ENCODE results near the gene ZNF467.

ZNF467 gene

DNA sequence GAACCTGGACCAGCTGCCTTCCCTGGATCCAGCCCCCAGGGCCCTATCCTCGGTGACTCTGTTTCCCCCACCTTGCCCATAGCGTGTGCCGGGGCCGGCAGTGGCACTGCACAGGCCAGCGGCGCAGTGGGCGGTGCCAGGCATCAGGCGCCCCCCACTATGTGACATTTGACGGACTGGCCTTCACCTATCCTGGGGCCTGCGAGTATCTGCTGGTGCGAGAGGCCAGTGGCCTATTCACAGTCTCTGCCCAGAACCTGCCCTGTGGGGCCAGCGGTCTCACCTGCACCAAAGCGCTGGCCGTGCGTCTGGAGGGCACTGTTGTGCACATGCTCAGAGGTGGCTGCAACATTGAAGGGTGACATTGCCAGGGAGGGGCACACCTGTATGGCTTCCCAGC lies 12.0 kb upstream of the ZNF467 start:
- DNase-seq = no peak

DNA sequence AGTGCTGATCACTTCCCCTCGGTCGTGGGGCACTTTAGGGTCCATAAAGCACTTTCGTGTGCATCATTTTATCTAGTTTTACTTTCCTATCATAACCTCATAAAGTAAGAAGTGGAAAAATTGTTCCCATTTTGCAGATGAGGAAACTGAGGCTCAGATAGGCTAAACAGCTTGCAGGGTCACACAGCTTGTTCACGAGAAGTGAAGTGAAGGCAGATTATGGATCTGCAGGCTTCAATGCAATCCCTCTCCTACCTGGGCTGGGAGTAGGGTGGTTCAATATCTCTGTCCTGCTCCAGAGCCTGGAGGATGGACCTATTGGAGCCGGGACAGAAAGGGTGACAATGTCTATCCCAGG lies 10.8 kb upstream of the ZNF467 start:
- no peak for DNase-seq

DNA sequence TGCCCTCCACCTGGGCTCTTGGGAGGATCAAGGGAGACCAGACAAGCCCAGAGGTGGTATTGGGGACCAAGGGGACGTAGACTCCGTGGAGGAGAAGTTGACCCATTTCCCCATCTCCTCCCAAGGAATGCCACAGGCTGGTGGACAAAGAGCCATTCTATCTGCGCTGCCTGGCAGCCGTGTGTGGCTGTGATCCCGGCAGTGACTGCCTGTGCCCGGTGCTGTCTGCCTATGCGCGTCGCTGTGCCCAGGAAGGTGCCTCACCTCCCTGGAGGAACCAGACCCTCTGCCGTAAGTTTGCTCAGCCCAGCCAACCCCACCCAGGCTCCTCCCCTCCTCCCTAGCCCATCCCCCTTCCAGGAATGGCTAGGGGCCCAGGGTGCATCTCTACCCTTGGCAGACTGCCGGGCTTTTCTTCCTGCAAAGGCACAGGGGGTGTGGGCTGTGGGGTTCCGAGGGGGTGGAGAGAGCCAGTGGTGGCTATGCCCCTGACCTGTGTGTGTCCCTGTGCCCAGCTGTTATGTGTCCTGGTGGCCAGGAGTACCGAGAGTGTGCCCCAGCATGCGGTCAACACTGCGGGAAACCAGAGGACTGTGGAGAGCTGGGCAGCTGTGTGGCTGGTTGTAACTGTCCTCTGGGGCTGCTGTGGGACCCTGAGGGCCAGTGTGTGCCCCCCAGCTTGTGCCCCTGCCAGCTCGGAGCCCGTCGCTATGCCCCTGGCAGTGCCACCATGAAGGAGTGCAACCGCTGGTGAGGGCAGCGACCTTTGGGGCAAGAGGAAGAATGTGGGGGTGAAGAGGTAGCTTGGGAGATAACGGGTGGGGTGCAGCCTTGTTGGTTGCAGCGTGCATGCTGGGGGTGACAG lies 10.2 kb upstream of the ZNF467 start:
- no peak for DNase-seq

DNA sequence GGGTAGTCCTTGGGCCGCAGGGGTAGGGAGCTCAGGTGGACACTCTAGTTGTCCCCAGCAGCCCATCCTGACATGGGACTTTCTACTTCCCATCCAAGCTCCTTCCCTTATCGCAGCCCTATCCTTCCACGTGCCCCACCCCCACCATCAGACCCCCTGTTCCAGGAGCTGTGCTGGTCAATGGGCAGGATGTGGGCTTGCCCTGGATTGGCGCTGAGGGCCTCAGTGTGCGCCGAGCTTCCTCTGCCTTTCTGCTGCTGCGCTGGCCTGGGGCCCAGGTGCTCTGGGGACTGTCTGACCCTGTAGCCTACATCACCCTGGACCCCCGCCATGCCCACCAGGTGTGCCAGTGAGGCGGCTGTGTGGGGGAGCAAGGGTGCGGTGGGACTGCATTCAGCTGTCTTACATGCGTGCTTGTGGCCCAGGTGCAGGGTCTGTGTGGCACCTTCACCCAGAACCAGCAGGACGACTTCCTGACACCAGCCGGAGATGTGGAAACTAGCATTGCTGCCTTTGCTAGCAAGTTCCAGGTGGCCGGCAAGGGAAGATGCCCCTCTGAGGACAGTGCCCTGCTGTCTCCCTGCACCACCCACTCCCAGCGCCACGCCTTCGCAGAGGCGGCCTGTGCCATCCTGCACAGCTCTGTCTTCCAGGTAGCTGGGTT lies 9.4 kb upstream of the ZNF467 start:
- no peak for DNase-seq

DNA sequence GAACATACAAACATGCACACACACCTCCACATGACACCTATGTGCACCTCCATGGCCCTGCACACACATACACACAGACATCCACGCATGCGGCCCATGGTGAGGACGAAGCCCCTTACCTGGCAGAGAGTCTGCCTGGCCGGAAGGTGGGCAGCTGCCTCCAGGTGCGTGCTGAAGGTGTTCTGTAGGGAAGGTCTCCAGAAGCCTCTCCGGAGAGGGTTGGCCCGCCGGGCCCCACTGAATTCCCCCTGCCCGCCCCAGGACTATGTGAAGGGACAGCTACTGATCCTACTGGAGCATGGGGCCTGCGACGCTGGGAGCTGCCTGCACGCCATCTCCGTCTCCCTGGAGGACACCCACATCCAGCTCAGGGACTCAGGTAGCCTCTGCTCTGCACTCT lies 8.5 kb upstream of the ZNF467 start:
- no peak for DNase-seq

DNA sequence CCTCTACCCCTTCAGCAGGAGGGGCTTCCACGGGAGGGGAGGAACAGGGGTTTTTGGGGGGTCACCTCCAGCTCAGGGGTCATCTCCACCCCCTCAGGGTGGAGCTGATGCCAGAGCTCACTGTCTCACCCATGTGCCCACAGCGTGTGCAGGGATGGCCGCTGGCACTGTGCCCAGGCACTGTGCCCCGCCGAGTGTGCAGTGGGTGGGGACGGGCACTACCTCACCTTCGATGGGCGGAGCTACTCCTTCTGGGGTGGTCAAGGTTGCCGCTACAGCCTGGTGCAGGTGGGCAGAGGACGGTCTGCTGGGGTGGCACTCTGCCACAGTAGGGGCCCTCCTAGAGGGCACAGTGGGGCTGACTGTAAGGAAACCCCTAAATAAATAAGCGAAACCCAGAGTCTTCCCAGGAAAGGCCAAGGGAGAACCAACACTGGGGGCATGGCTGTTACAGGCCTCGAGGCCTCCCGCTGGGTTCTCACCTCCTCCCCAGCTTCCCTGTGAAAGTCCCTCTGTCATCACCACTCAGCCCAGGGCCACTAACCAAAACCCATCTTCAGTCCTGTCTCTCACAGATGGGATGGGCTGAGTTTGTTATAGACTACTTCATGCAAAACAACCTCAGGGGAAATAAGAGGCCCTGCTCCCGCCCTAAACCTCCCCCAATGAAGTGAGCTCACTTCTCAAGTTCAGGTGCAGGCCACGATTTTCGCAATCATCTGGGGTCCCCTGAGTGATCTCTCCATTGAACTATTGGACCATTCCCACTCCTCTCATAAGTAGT lies 7.4 kb upstream of the ZNF467 start:
- no peak for DNase-seq

DNA sequence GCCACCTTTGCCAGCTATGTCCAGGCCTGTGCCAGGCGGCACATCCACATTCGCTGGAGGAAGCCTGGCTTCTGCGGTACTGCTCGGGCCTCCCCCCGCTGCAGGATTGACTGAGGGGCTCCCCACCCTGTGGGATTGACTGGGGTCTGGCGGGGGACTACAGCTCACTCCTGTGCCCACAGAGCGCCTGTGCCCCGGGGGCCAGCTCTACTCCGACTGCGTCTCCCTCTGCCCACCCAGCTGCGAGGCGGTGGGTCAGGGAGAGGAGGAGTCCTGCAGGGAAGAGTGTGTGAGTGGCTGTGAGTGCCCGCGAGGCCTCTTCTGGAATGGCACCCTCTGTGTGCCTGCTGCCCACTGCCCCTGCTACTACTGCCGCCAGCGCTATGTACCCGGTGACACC lies 6.7 kb upstream of the ZNF467 start:
- no peak for DNase-seq

DNA sequence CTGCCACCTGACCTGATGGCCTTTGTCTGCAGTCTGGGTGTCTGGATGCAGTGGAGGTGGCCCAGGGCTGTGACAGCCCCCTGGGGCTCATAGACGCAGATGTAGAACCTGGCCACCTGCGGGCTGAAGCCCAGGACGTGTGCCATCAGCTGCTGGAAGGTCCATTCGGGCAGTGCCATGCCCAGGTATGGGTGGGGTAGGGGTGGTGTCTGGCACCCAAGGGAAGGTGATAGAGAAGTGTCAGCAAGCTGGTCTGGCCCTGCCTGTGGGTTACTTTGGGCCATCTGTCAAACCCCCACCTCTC lies 6.1 kb upstream of the ZNF467 start:
- DNase-seq = no peak

DNA sequence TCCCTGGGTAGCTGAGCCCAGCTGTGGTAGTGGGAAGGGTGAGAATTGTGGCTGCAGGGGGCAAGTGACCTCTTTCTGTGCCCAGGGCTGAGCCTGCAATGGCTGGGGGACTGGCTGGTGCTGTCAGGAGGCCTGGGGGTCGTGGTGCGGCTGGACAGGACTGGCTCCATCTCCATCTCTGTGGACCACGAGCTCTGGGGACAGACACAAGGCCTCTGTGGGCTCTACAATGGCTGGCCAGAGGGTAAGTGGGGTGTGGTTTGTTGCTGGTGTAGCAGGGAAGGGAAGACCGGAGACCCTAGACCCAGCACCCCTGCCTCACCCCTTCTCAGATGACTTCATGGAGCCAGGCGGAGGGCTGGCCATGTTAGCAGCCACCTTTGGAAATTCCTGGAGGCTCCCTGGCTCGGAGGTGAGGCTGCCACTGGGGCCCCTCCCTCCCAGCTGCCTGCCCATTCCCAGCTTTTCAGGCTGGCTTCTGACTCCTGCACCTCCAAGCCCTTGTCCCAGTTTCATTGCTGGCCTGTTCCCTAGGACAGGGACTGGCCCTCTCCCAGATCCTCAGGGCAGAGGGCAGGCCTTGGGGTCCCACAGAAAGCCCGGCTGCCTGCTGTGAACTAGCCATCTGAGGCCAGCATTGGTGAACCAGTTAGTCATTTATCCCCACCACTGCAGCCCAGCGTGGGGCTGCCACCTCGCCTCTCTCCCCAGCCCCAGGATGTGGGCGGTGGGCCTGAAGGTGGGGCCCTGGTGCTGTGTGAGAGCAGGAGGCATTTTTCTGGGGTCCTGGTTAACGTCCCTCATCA lies 5.5 kb upstream of the ZNF467 start:
- no peak for DNase-seq

DNA sequence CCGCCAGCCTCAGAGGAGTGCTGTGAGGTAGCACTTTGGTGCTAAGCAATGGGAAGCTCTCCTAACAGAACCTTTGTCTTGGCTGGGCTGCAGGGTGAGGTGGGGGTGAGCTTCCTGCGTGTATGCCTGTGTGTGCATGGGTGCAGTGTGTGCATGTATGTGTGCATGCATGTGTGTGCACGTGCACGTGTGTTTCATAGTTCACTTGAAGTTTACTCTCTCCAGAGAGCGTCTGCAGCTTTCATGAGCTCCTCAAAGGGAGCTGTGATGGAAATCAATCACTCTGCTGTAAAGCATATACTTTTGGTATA lies 4.9 kb upstream of the ZNF467 start:
- no peak for DNase-seq

DNA sequence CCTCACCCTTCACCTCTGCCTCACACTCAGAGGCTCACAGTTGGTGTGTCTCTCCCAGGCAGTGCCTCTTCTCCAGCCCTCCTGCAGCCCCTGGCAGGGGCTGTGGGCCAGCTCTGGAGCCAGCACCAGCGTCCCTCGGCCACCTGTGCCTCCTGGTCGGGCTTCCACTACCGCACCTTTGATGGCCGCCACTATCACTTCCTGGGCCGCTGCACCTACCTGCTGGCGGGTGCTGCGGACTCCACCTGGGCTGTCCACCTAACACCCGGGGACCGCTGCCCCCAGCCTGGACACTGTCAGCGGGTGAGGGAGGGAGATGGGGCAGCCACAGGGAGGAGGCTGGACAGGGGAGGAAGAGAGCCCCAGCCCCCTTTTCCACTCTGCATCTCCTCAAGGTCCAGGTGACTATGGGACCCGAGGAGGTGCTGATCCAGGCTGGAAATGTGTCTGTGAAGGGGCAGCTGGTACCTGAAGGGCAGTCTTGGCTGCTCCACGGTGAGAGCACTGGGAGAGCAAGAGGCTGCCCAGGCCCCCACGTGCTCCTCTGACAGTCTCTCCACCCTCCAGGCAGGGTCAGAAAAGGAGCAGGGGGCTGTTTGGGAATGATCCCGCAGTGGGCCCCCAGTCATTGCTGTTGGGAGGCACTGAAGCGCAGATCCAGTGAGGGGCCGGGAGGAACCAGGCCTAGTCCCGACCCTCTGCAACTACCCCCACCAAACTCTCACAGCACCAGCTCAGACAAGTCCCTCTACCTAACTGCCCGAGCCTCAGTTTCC lies 4.4 kb upstream of the ZNF467 start:
- DNase-seq = no peak

DNA sequence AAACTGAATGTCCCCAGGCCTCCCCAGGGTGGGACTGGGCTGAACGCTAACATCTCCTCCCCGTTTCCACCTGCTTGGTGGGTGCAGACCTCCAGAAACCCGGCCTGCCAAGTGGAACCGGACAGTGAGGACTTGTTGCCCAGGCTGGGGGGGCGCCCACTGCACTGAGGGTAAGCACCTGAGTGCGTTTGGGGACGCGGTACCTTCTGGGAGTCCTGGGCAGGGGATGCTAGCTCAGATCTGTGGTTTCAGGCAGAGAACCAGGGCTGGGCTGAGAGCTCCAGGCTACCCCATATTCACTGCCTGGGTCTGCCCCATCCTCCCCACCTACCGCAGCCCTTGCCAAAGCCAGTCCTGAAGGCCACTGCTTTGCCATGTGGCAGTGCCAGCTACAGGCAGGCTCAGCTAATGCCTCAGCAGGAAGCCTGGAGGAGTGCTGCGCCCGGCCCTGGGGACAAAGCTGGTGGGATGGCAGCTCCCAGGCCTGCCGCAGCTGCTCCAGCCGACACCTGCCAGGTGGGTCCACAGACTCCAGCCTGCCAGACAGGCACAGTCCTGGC lies 3.5 kb upstream of the ZNF467 start:
- DNase-seq = no peak

DNA sequence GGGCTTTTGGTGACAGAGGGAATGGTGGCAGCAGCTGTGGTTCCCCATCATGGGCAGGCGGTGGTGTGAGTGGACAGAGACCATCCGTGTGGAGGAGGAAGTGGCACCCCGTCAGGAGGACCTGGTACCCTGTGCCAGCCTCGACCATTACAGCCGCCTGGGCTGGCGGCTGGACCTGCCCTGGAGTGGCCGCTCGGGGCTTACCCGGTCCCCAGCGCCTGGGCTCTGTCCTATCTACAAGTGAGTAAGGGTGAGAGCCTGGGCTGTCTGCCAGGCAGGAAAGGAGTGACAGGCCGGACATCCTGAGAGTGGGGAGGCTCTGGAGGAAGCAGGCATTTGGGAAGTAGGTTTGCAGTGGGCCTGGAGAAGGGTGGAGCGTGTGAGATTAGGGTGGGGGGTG lies 2.9 kb upstream of the ZNF467 start:
- no peak for DNase-seq

DNA sequence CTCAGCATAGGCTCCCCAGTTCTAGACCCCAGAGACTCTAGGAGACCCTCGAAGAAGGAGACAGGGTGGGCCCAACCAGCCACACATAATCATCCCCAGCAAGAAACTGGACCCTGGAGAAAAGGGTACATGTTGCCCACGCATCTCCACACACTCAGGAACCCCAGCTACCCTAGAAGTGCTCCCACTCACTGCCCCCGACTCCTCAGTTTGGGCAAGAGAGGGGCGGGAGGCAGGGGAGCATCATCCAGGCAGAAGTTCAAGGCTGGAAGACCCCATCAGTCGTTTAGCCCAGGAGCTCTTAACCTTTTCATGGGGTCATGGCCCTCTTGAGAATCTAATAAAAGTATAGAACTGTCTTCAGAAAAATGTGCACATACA lies 1.8 kb upstream of the ZNF467 start:
- no peak for DNase-seq

DNA sequence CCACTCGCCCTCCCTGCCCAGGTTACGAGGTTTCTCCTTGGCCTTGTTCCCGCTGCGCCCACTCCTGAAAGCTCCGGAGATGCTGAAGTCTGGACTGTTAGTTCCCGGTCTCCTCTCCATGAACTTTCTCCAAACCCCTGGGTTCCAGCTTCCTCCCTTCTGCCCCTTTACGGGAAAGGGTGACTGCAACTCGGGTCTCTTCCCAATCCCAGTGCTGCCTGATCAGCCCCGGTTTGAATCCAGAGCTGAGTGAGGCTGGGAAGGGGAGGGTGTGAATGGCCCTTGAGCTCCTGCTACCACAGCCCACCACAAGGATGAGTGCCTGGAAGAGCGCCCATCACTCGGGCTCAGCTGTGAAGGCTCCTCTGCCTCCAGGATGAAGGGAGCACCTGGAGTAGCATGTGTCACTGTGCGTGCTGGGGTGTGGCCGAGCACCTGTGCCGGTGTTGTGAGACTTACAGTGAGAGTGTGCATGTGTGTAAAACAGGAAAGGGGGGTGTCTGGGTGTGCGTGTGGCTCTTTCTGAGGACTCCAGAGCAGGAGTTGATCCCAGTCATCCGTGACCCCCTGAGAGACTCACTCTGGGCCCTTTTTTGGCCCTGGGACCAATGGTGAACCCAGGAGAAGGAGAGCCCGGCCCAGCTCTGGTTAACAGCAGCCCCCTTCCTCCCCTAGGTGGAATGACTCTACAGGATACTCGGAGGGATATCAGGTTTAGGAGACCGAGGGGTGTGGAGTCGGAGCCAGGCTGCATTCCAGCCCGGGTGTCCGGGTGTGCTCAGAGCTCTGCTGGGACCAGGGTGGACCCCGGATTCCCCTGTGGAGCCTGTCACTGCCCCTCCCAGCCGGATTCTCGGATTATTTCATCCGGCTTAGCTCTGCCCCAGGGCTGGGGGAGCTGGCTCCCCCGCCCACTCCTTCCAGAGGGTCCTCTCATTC lies 1.1 kb upstream of the ZNF467 start:
- peak; percentile 24 for DNase-seq

DNA sequence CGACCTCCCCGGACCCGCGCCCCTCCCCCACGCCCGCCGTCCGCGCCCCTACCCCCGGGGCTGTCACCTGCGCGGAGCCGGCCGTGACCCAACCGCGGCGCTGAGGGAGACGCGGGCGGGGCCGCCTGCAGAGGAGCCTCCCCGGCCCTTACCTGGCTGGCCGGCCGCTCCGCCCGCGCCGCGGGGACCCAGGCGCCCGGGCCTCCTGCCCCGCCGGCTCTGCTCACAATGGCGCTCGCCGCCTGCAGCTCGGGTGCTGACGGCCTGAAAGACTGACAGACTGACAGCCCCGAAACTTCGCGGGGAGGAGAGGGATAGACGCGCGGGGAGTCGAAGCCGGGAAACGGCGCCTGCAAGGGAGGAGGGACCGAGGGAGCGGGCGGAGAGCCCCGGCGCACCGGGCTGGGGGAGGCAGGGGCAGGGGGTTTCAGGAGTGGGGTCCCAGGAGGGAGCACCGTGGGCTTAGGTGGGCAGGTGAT lies 393 bp downstream of the ZNF467 start:
- peak; percentile 44 for DNase-seq

DNA sequence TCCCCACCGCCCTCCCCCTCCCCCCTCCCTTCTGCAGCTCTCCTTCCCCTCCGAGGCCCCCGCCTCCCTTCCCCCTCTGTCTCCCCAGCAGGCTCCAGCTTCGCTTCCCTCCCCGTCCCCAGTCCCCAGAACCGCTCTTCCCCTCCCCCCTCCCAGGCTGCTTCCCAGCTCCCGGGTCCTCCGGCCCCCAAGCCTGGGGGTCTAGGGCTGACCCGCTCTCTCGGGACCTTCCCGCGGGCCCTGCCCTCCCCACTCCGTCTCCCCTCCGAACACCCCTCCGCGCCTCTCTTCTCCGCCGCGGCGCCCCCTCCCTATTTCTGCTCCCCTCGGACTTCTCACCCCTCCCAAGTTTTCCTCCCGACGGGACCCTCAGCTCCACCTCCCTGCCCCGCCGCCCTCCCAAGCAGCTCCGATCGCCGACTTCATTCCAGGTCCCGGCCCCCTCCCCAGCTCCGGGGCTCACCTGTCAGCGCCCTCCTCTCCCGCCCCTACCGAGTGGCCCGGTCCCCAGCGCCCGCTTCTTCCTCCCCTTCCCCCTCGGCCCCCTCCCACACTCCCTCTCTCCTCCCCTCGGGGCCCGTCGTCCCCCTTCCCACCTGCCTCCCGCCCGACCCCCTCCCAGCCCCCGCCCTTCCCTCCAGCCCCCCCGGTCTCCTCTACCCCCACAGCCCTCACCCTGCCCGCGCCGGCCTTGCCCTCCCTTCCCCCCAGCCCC lies 990 bp downstream of the ZNF467 start:
- DNase-seq = peak; percentile 23

DNA sequence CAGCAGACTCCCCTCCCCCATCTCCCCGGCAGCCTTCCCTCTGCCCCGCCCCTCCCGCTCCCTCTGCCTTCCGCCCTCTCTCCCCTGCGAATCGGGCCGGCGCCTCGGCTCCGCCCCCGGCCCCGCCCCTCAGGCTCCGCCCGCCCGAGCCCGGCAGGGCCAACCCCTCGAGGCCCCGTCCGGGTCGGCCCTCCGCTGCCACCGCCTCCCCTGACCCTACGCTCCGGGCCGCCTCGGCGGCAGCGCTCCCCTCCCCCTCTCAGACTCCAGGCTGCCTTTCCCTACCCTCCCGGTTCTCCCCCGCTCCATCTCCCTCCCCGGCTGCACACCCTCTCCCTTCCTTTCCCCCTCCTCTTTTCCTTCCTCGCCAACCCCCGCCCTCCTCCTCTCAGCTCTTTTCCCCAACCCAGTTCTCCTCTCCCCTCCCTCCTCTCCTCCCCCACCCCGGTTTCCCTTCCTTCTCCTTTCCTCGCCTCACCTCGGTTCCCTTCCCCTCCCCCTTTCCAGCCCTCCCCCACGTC lies 1.6 kb downstream of the ZNF467 start:
- peak; percentile 93 for DNase-seq

DNA sequence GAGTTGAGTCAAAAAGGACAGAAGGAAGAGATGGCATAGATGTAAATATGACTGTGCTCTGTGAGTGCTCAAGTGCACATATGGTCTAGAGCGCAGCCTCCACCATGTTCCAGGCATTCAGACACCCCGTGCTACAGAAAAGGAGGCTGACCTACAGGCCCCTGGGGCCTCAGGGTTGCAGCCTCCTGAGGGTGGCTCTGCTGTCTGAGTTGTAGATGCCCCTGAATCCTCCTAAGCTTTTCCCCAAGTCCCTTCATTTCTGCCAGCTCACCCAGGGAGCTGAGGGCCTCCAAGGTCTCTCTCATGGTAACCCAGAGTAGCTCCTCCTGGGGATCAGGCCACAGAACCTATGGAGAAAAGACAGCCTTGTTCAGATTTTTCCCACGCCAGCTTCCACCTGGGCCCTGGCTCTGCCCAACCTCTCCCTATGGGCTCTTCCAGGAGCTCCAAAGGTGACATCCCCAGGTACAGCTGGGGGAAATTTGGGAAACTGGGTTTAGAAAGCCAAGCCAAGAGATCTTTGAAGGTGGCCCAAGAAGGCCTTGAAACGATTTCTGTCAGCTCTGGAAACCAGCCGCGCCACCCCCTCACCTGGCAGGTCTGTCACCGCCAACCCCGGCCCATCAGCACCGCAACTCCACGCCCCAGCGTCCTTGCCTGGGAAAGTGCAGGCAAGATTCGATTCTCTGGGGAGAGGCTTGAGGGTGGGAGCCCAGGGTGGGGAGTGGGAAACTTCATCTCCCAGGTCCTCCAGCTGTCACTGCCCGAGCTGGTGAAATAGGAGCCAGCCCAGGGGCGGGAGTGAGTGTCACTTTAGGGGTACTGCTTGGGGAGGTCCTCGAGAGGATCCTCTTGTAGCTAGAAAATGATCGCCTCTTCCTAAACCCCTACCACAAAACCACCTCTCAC lies 2.4 kb downstream of the ZNF467 start:
- peak; percentile 12 for DNase-seq
